Occipital lobe (tissue), 2 donors: Measurements from ENCODE around the gene STRADB. TPM values are rescaled to one million over a fixed set of nuclear protein-coding genes. Genes with fewer than 3 reads are reported as not detected.

Source experiments
- small RNA-seq: library from RNA; depleted of rRNA; stranded (forward); fragments of <200 nt; gene quantifications from one replicate; pipeline ENCODE3, GENCODE V24; 2014
- total RNA-seq: library from RNA; depleted of rRNA; stranded (reverse); fragments of >200 nt; gene quantifications from one replicate; pipeline ENCODE4 v1.2.3, GENCODE V29; 2014

The STRADB gene
- total RNA-seq, 1 donor from 2014 or later: 106 TPM

Small RNA genes within 50 kb of the gene (small RNA-seq; reads per million reads assigned to genes)
- not detected for gene RF00019

Other genes starting within 250 kb of the STRADB start
- 2.2 TPM for gene CASP8, start 191.2 kb upstream of the STRADB start, total RNA-seq
- 3.7 TPM for gene FLACC1, start 94.4 kb upstream of the STRADB start, total RNA-seq
- 47.3 TPM for gene TRAK2, start 282 bp upstream of the STRADB start, total RNA-seq
- 30.3 TPM for gene TMEM237, start 191.8 kb downstream of the STRADB start, total RNA-seq
- gene MPP4, start 246.9 kb downstream of the STRADB start, total RNA-seq: 0.31 TPM